ENCODE data around the gene SLC38A7. TPM values are rescaled to one million over a fixed set of nuclear protein-coding genes. Genes with fewer than 3 reads are reported as not detected.

Gene SLC38A7
- total RNA-seq, 4 donors from 2014 or later = 3.3 to 20.7 (median 10.2) TPM

DNA sequence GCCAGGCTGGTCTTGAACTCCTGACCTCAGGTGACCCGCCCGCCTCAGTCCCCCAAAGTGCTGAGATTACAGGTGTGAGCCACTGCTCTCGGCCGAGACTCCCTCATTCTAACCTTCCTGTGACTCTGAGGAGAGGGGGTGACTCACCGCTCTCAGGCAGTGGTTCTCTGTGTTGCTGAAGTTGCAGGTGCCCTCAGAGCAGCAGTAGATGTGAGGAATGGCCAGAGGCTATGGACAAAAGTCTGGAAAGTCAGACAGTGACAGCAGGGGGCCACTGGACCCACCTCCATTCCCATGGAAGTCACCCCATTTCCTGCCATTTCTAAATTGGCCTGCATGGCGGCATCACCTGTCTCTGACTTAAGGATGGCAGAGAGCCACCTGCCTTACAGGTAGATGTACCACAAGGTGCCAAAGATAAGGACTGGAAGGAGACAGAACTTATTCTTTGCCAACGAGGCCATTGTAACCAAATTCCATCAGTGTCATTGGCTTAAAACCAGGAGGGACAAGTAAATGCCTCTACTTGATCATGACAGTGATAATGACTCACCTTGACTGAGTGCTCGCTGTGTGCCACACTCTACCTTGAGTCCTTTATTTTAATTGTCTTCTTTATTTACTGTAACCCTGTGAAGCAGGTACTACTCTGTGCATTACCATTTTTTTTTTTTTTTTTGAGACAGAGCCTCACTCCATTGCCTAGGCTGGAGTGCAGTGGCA, 39.6 kb downstream of the SLC38A7 start:
- TF ChIP-seq POLR2A (IDR thresholded peaks at IDR 0.05) = no peak
- no peak for TF ChIP-seq CTCF (IDR thresholded peaks at IDR 0.05)
- no peak overlapping the region for H3K4me3 ChIP-seq (ENCODE audit: low read depth, poor library complexity, severe bottlenecking)
- intact Hi-C loops (cut with DNase I; ENCODE audit: low total_unique reads) = no loop called here
- no peak for DNase-seq (ENCODE audit: low spot score in 2 of 2)
- 56 to 67% methylated on average over 8 of the region's 8 CpGs for WGBS, 2 donors

DNA sequence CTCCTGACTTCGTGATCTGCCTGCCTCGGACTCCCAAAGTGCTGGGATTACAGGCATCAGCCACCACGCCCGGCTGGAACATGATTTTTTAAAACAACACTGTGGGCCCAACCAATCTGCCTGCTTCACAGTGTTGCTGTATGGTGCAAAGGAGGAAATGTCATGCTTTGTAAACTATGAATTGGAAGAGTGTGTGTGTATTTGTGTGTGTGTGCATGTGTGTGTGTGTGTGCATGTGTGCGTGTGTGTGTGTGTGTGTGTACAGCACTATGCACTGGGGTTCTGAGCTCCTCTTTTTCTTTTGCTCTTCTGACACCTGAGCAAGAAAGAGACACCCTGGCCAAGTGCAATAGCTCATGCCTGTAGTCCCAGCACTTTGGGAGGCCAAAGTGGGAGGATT, 40.5 kb downstream of the SLC38A7 start:
- intact Hi-C loops (cut with DNase I; ENCODE audit: low total_unique reads) = no loop called here
- TF ChIP-seq CTCF (IDR thresholded peaks at IDR 0.05) (no peak), POLR2A (IDR thresholded peaks at IDR 0.05) (no peak)
- DNase-seq (ENCODE audit: low spot score in 2 of 2) = no peak
- H3K4me3 ChIP-seq (ENCODE audit: low read depth, poor library complexity, severe bottlenecking) = no peak overlapping the region
- 81 to 82% methylated on average over 5 of the region's 5 CpGs for WGBS, 2 donors

DNA sequence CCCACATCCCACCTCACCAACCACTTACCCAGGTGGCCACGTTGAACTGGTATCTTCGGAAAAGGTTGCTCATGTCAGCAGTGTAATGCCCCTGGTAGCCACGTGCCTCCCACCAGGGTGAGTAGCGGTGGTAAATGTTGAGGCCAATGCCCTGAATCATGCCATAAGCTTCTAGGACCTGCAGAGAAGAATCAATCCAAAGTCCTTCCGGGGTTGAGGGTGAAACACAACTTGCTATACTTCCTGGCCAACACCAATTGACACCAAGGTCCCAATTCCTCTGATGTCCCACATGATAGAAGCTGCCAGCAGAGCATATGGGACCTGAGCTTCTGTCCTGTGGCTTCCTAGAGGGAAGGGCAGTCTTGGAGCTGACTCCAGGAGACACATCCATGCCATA, 43.6 kb downstream of the SLC38A7 start:
- intact Hi-C loops (cut with DNase I; ENCODE audit: low total_unique reads) = no loop called here
- no peak overlapping the region for H3K4me3 ChIP-seq (ENCODE audit: low read depth, poor library complexity, severe bottlenecking)
- no peak for TF ChIP-seq CTCF (IDR thresholded peaks at IDR 0.05)
- TF ChIP-seq POLR2A (IDR thresholded peaks at IDR 0.05) = no peak
- 90 to 91% methylated on average over 5 of the region's 5 CpGs for WGBS, 2 donors
- no peak for DNase-seq (ENCODE audit: low spot score in 2 of 2)

DNA sequence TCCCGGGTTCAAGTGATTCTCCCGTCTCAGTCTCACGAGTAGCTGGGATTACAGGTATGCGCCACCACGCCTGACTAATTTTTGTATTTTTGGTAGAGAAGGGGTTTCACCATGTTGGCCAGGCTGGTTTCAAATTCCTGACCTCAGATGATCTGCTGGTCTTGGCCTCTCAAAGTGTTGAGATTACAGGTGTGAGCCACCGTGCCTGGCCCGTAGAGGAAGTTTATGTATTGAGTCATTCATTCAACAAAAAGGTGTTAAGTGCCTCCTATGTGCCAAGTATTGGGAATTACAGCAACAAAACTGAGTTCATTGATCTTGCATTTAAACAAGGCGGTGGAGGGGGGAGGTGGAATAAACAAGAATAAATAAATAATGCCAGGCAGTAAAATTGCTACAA, 44.7 kb downstream of the SLC38A7 start:
- H3K4me3 ChIP-seq (ENCODE audit: low read depth, poor library complexity, severe bottlenecking) = no peak overlapping the region
- no peak for TF ChIP-seq CTCF (IDR thresholded peaks at IDR 0.05)
- intact Hi-C loops (cut with DNase I; ENCODE audit: low total_unique reads) = no loop called here
- 83 to 87% methylated on average over 8 of the region's 8 CpGs for WGBS, 2 donors
- no peak for DNase-seq (ENCODE audit: low spot score in 2 of 2)

GRCh38 chr16:58639230-58639629, 45.3 kb downstream of the SLC38A7 start:
- no peak for DNase-seq (ENCODE audit: low spot score in 2 of 2)
- intact Hi-C loops (cut with DNase I; ENCODE audit: low total_unique reads) = no loop called here
- TF ChIP-seq POLR2A (IDR thresholded peaks at IDR 0.05) (no peak), CTCF (IDR thresholded peaks at IDR 0.05) (no peak)
- no peak overlapping the region for H3K4me3 ChIP-seq (ENCODE audit: low read depth, poor library complexity, severe bottlenecking)
- 75 to 84% methylated on average over 4 of the region's 4 CpGs for WGBS, 2 donors
